Measurements from ENCODE around the gene CSNK1D.

CSNK1D gene

GRCh38 chr17:82238472-82239201 lies 34.9 kb downstream of the CSNK1D start:
- no peaks in the 10 kb centered on the region for H3K9me3 ChIP-seq (ENCODE audit: insufficient read depth, low read depth, low read length)
- H3K79me2 ChIP-seq (ENCODE audit: insufficient read depth, low read length): peaks cover 78% of the 10 kb centered on the region
- no peaks in the 10 kb centered on the region for H3F3A ChIP-seq (ENCODE audit: low read depth)
- TF ChIP-seq CTCF (conservative IDR thresholded peaks at IDR 0.05; ENCODE audit: low read length): no peak
- TF ChIP-seq EZH2phosphoT487 (IDR thresholded peaks at IDR 0.05; ENCODE audit: borderline replicate concordance): no peak
- no peak overlapping the region for H3K4me3 ChIP-seq (ENCODE audit: low read length, poor library complexity, severe bottlenecking)
- H3K9ac ChIP-seq (ENCODE audit: low read depth, low read length, poor library complexity, severe bottlenecking): no peak overlapping the region
- no peaks in the 10 kb centered on the region for H3K9me2 ChIP-seq (replicated peaks; ENCODE audit: low read depth, low read length)
- H3K36me3 ChIP-seq (ENCODE audit: insufficient read depth, low read length): peaks cover 64% of the 10 kb centered on the region; the same call in 1 of the 2 replicates
- no peaks in the 10 kb centered on the region for H3K27me3 ChIP-seq (ENCODE audit: insufficient read depth, low read length, poor library complexity, severe bottlenecking)
- no peak overlapping the region for H3K4me2 ChIP-seq (ENCODE audit: low read depth, low read length, poor library complexity, severe bottlenecking)
- no peaks in the 10 kb centered on the region for H3K4me1 ChIP-seq (ENCODE audit: insufficient read depth, low read length, poor library complexity, severe bottlenecking)
- H4K20me1 ChIP-seq (ENCODE audit: insufficient read depth, low read length, poor library complexity, severe bottlenecking): peaks cover 94% of the 10 kb centered on the region
- no peak overlapping the region for H2AFZ ChIP-seq (ENCODE audit: low read length)

- Histone ChIP-seq H3K4me1 (ENCODE audit: insufficient read depth, low read length, poor library complexity, severe bottlenecking) (peaks cover 6% of the 10 kb centered on the region), H2AFZ (ENCODE audit: low read length) (no peak overlapping the region), H3K27me3 (ENCODE audit: insufficient read depth, low read length, poor library complexity, severe bottlenecking) (no peaks in the 10 kb centered on the region), H3K9me2 (replicated peaks; ENCODE audit: low read depth, low read length) (no peaks in the 10 kb centered on the region), H3K36me3 (ENCODE audit: insufficient read depth, low read length) (peaks cover 56% of the 10 kb centered on the region; the same call in 1 of the 2 replicates), H3K9me3 (ENCODE audit: insufficient read depth, low read depth, low read length) (no peaks in the 10 kb centered on the region), H3K4me2 (ENCODE audit: low read depth, low read length, poor library complexity, severe bottlenecking) (no peak overlapping the region), H3K4me3 (ENCODE audit: low read length, poor library complexity, severe bottlenecking) (no peak overlapping the region), H4K20me1 (ENCODE audit: insufficient read depth, low read length, poor library complexity, severe bottlenecking) (peaks cover 94% of the 10 kb centered on the region), H3K9ac (ENCODE audit: low read depth, low read length, poor library complexity, severe bottlenecking) (no peak overlapping the region), H3F3A (ENCODE audit: low read depth) (no peaks in the 10 kb centered on the region), H3K79me2 (ENCODE audit: insufficient read depth, low read length) (peaks cover 78% of the 10 kb centered on the region)
- TF ChIP-seq EZH2phosphoT487 (IDR thresholded peaks at IDR 0.05; ENCODE audit: borderline replicate concordance): no peak
- TF ChIP-seq CTCF (conservative IDR thresholded peaks at IDR 0.05; ENCODE audit: low read length): no peak
Observed at GRCh38 chr17:82237746-82238471, 35.6 kb downstream of the CSNK1D start.

- H3K36me3 ChIP-seq (ENCODE audit: insufficient read depth, low read length): peaks cover 54% of the 10 kb centered on the region; the same call in 1 of the 2 replicates
- H3K4me2 ChIP-seq (ENCODE audit: low read depth, low read length, poor library complexity, severe bottlenecking): no peak overlapping the region
- peaks cover 6% of the 10 kb centered on the region for H3K4me1 ChIP-seq (ENCODE audit: insufficient read depth, low read length, poor library complexity, severe bottlenecking)
- H3K9me3 ChIP-seq (ENCODE audit: insufficient read depth, low read depth, low read length): no peaks in the 10 kb centered on the region
- H3K4me3 ChIP-seq (ENCODE audit: low read length, poor library complexity, severe bottlenecking): no peak overlapping the region
- TF ChIP-seq EZH2phosphoT487 (IDR thresholded peaks at IDR 0.05; ENCODE audit: borderline replicate concordance) (no peak), CTCF (conservative IDR thresholded peaks at IDR 0.05; ENCODE audit: low read length) (no peak)
- H4K20me1 ChIP-seq (ENCODE audit: insufficient read depth, low read length, poor library complexity, severe bottlenecking): peaks cover 95% of the 10 kb centered on the region
- no peak overlapping the region for H3K9ac ChIP-seq (ENCODE audit: low read depth, low read length, poor library complexity, severe bottlenecking)
- no peaks in the 10 kb centered on the region for H3K9me2 ChIP-seq (replicated peaks; ENCODE audit: low read depth, low read length)
- H3K27me3 ChIP-seq (ENCODE audit: insufficient read depth, low read length, poor library complexity, severe bottlenecking): no peaks in the 10 kb centered on the region
- H3F3A ChIP-seq (ENCODE audit: low read depth): no peaks in the 10 kb centered on the region
- no peak overlapping the region for H2AFZ ChIP-seq (ENCODE audit: low read length)
- H3K79me2 ChIP-seq (ENCODE audit: insufficient read depth, low read length): peaks cover 82% of the 10 kb centered on the region
Observed at GRCh38 chr17:82237083-82237745, 36.3 kb downstream of the CSNK1D start.
